ENCODE measurements around the gene TLCD3B.
"Not testable (repeated sequence)": the region's sequence is repeated elsewhere in the genome, so short reads cannot be mapped to it uniquely, and the experiment has no call there.

The TLCD3B gene

GRCh38 chr16:30025156-30025555 lies 5.9 kb downstream of the TLCD3B start:
- no peak for DNase-seq

DNA sequence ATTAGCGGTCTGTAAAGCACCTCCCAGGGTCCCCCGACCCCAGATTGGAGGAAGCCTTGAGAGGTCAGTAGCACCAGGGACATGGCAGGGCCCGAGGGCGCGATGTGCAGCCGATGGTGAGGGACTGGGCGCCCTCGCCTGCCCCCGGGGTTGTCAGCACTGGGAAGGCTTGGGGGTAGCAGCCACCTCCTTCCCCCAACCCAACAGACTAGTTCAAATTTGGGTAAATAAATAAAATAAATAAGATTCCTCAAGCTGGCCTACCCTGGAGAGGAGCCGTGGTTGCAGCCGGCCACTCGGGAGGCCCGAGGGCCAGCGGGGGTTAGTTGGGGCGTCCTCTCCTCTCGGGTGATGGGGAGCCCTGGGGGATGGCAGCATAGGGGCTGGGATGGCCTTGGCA lies 6.6 kb downstream of the TLCD3B start:
- DNase-seq = no peak

DNA sequence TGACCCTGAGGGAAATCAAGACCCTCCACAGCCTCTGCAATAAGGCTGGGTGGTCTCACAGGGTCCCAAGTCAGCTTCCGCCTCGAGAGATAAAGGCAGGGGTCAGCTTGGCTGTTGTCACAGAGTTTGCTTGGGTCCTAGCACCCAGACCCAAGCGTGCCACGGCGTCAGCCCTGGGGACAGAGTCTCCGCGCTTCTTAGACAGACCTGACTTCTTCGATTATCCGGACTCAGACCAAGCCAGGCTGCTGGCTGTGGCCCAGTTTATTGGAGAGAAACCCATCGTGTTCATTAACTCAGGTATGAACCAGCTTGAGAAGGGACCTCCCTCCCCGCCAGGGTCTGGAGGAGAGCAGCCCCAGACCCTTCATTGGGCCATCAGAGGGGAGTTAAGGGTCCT lies 7.5 kb downstream of the TLCD3B start:
- DNase-seq = no peak

DNA sequence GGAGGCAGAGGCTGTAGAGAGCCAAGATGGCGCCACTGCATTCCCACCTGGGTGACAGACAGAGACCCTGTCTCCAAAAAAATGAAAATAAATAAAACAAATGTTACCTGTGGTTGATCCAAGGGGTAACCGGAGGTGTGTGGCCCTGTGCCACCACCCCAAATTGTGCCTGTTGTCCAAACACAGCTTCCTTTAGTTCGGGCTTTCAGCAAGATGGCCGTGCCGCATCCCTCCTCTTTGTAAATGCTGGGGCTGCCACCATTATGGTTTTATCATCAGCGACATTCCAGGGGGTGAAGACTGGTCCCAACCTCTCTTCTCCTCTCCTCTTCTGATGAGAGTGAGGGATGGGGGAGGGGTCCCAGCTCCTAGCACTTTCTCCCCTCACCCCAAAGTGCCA lies 8.2 kb downstream of the TLCD3B start, which contains the start of gene C16orf92:
TSS of gene C16orf92 (plus strand) at position 312 of the 400 bp plus-strand sequence. CDS start 143 bp downstream, outside the sequence.
- DNase-seq = no peak

- no peak for DNase-seq
Measured at GRCh38 chr16:30018731-30019158, 12.3 kb downstream of the TLCD3B start.

- not testable (repeated sequence) for DNase-seq
Measured at GRCh38 chr16:30017937-30018336, 13.1 kb downstream of the TLCD3B start.

DNA sequence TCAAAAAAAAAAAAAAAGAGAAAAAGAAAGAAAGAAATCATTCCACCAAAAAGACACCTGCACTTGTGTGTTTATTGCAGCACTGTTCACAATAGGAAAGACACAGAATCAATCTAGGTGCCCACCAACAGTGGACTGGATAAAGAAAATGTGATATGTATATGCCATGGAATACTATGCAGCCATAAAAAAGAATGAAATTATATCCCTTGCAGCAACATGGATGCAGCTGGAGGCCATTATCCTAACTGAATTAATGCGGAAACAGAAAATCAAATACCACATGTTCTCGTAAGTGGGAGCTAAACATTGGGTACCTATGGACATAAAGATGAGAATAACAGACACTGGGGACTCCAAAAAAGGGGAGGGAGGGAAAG lies 13.8 kb downstream of the TLCD3B start:
- DNase-seq = no peak

GRCh38 chr16:30016555-30017276 lies 14.4 kb downstream of the TLCD3B start:
- DNase-seq = no peak

GRCh38 chr16:30015450-30015849 lies 15.6 kb downstream of the TLCD3B start:
- not testable (repeated sequence) for DNase-seq

DNA sequence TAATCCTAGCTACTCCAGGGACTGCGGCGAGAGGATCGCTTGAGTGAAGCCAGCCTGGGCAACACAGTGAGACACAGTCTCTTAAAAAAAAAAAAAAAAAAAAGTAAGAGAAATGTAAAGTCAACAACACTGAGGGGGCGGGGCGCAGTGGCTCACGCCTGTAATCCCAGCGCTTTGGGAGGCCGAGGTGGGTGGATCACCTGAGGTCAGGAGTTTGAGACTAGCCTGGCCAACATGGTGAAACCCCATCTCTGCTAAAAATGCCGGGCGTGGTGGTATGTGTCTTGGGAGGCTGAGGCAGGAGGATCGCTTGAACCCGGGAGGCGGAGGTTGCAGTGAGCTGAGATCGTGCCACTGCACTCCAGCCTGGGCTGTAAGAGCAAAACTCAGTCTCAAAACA lies 18.5 kb downstream of the TLCD3B start:
- DNase-seq = not testable (repeated sequence)

DNA sequence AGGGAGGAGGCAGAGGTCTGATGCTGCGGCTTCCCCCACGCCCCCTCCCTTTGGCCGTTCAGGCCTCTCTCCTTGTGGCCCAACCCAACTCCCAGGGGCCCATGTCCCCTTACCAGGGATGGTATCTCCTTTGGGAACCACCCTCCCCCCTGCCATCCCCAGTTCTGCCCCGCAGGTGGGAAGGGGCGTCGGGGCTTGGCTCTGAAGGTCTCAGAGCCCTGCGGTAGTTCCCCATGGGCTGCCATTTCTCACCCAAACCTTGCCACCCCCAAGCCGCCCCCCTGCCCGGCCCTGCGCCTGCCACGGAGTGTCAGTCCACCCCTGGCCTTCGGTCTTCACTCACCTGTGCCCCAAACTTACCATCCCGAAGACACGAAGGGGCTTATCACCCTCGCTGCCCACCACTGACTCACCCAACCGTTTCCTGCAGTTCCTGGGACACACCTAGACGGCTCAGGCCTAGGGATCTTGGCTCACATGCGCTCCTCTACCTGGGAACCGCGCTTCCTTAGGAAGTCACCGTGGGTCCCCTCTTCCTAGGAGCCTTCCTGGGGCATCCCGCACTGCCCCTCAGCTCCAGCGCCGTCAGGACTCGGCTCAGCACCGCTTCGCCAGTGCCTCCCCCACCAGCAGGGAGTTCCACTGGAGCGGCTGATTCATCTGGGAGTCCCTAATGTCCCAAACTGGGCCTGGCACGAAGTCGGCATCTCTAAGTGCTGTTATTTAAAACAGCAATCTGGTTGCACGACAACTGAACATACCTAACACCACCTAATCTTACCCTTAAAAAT lies 19.2 kb downstream of the TLCD3B start:
- no peak for DNase-seq

GRCh38 chr16:30010844-30011713 lies 20.0 kb downstream of the TLCD3B start, which contains the start of gene DOC2A:
TSS of gene DOC2A (minus strand) at chr16:30011027. CDS start at chr16:30010222, 805 bp downstream.
- DNase-seq = no peak

DNA sequence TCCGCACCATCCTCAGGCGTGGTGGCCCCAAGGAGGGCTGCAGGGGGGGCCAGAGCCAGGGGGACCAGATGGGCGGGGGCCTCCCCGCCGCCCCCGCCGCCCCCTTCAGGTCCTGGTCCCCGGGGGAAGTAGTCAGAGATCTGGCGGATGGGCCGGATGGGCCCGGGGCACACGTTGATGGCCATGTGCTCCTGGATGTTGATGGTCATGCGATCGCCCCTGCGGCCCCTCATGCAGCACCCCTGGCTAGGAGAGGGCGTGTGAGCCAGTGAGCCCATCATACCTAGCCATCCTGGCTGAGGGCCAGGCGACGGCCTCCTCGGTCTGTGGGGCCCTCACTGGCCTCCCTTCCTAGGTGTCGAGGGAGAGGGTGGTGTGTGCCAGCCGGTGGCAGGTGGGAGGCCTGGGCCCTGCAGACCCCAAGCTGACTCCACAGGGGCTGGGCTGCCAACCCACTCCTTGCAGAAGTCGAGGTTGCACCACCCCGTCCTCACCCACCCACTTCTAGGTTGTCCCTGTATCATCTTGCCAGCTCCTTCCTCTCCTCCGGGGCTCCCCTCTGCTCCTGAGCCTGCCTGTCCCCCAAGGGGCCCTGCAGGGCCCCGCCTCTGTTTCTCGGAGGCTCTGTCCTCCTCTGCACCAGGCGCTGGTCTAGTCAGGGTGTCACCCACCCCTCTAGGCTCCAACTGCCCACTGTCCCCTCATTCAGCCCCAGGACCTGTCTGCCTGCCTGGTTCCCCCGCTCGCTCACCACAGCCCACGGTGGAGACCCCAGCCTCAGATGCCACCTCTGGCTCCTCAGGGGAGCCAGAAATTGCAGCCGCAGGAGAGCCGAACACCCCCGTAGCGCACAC lies 20.9 kb downstream of the TLCD3B start:
- no peak for DNase-seq

- DNase-seq = no peak
Measured at GRCh38 chr16:30009085-30009862, 21.8 kb downstream of the TLCD3B start.

DNA sequence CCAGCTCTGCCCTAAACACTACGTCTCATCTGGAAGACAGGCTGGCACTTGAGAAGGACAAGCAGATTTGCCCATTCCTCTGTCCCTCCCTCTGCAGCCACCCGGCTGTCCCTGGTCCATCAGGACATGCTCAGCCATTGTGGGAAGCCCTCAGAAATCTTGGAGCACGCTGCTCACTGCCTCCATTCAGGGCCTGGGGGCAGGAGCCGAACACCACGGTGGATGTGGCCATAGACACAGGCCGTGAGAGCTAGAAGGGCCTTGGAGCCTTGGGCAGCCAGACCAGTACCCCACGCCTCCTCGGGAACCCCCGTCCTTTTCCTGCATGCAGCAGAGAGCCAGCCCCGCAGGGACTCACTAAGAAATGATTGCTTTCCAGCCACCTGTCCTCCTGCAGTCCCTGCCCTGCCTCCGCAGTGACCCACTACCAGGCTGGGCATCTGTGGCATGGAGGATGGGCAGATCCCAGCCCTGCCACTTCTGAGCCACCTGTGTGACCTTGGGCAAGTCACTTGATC lies 23.6 kb downstream of the TLCD3B start:
- no peak for DNase-seq

DNA sequence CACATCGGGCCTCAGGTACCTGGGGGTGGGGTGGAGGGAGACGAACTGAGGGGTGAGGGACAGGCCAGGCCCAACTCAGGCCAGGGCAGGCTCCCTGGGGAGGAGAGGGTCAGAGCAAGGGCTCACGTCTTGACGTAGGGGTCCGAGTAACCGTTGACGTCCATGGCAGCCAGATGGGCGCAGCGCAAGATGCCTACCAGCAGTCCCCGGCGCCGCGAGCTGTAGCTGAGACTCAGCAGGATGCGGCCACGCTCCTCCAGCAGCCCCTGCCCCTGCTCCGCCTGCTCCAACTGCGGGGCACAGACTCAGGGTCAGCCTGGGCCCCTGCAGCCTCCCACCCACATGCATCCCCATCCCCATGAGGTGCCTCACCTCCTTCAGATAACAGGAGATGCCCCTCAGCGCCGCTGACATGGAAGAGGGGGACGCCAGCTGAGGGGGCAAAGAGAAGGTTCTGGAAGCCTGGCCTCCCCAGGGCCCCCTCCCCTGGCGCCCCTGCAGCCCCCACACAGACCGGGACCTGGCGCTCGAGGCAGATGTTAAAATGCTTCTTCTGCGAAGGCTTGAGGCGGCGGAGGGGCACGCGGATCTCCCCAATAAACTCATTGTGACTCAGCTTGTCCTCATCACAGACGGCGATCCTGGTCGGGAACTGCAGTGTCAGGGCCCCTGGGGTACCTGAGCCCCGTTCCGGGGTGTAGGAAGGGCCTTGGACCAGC lies 24.3 kb downstream of the TLCD3B start:
- no peak for DNase-seq

- no peak for DNase-seq
Measured at GRCh38 chr16:30006095-30006473, 25.0 kb downstream of the TLCD3B start.

- no peak for DNase-seq
Measured at GRCh38 chr16:30005341-30006094, 25.6 kb downstream of the TLCD3B start.

- no peak for DNase-seq
Measured at GRCh38 chr16:30004811-30005242, 26.2 kb downstream of the TLCD3B start.

GRCh38 chr16:30004424-30004776 lies 26.7 kb downstream of the TLCD3B start:
- DNase-seq = no peak
